BLaER1 (cell line): ENCODE data around the gene RUBCN.
"Not testable (repeated sequence)": the region's sequence is repeated elsewhere in the genome, so short reads cannot be mapped to it uniquely, and the experiment has no call there.

Experiments
- H3K27ac ChIP-seq: shearing (Covaris generic); formaldehyde crosslinking; 2 replicates; pipeline ENCODE4 v1.8.1; 2022
- H3K27me3 ChIP-seq: shearing (Covaris generic); formaldehyde crosslinking; 2 replicates; pipeline ENCODE4 v1.8.1; 2022
- H3K36me3 ChIP-seq: shearing (Covaris generic); formaldehyde crosslinking; 2 replicates; pipeline ENCODE4 v1.8.1; 2022
- H3K4me1 ChIP-seq: shearing (Covaris generic); formaldehyde crosslinking; 2 replicates; pipeline ENCODE4 v1.8.1; 2022
- H3K4me2 ChIP-seq: shearing (Covaris generic); formaldehyde crosslinking; 2 replicates; pipeline ENCODE4 v1.8.1; 2022
- H3K4me3 ChIP-seq: shearing (Covaris generic); formaldehyde crosslinking; 2 replicates; pipeline ENCODE4 v1.8.1; 2022
- H3K9ac ChIP-seq: shearing (Covaris generic); formaldehyde crosslinking; 2 replicates; pipeline ENCODE4 v1.8.1; 2022
- H3K9me3 ChIP-seq: shearing (Covaris generic); formaldehyde crosslinking; 2 replicates; pipeline ENCODE4 v1.8.1; 2022
- H4K20me1 ChIP-seq: shearing (Covaris generic); formaldehyde crosslinking; 2 replicates; pipeline ENCODE4 v1.8.1; 2022
- Cebpa-rat ChIP-seq: shearing (Covaris generic); IDR thresholded peaks from 2 replicates; pipeline ENCODE4 v1.8.1; 2022

Gene RUBCN

GRCh38 chr3:197675563-197675860 is 61.2 kb downstream of the RUBCN start:
- H3K36me3 ChIP-seq = peaks cover 86% of the 10 kb centered on the region
- H3K4me2 ChIP-seq = peak overlapping the region; percentile 73
- H3K4me1 ChIP-seq = peaks cover 58% of the 10 kb centered on the region
- peak overlapping the region; percentile 57 for H3K27ac ChIP-seq
- no peak overlapping the region for H3K4me3 ChIP-seq
- peaks cover 38% of the 10 kb centered on the region for H3K9me3 ChIP-seq
- no peaks in the 10 kb centered on the region for H4K20me1 ChIP-seq
- H3K27me3 ChIP-seq = no peaks in the 10 kb centered on the region
- TF ChIP-seq Cebpa-rat = no peak
- H3K9ac ChIP-seq = 0 out of 2 replicates have a peak overlapping the region, but pooled peaks have one; percentile 3

- Histone ChIP-seq H4K20me1 (no peaks in the 10 kb centered on the region), H3K4me3 (peak overlapping the region; percentile 56; the same call in 1 of the 2 replicates), H3K27me3 (no peaks in the 10 kb centered on the region), H3K27ac (peak overlapping the region; percentile 67), H3K9me3 (peaks cover 33% of the 10 kb centered on the region), H3K36me3 (peaks cover 80% of the 10 kb centered on the region), H3K4me2 (peak overlapping the region; percentile 73), H3K4me1 (peaks cover 58% of the 10 kb centered on the region), H3K9ac (peak overlapping the region; percentile 64; the same call in 1 of the 2 replicates)
- no peak for TF ChIP-seq Cebpa-rat
These were observed 61.8 kb downstream of the RUBCN start for GRCh38 chr3:197674741-197675562.

- Histone ChIP-seq H3K4me3 (peak overlapping the region; percentile 56; the same call in 1 of the 2 replicates), H3K9me3 (peaks cover 15% of the 10 kb centered on the region), H4K20me1 (no peaks in the 10 kb centered on the region), H3K36me3 (peaks cover 63% of the 10 kb centered on the region), H3K27me3 (no peaks in the 10 kb centered on the region), H3K4me1 (peaks cover 58% of the 10 kb centered on the region), H3K9ac (peak overlapping the region; percentile 64; the same call in 1 of the 2 replicates), H3K27ac (peak overlapping the region; percentile 67), H3K4me2 (peak overlapping the region; percentile 73)
- TF ChIP-seq Cebpa-rat = no peak
These were observed 63.5 kb downstream of the RUBCN start for GRCh38 chr3:197673170-197673569.

GRCh38 chr3:197670361-197670760 is 66.3 kb downstream of the RUBCN start:
- H3K9ac ChIP-seq = no peak overlapping the region
- H3K27me3 ChIP-seq = no peaks in the 10 kb centered on the region

GRCh38 chr3:197667968-197668367 is 68.7 kb downstream of the RUBCN start:
- H3K9ac ChIP-seq = no peak overlapping the region
- no peaks in the 10 kb centered on the region for H3K27me3 ChIP-seq
- H3K4me3 ChIP-seq = no peak overlapping the region
- no peak overlapping the region for H3K4me2 ChIP-seq
- peaks cover 17% of the 10 kb centered on the region; the same call in 1 of the 2 replicates for H3K36me3 ChIP-seq
- H4K20me1 ChIP-seq = no peaks in the 10 kb centered on the region
- no peak overlapping the region for H3K27ac ChIP-seq
- no peak for TF ChIP-seq Cebpa-rat
- no peaks in the 10 kb centered on the region for H3K9me3 ChIP-seq
- H3K4me1 ChIP-seq = peaks cover 33% of the 10 kb centered on the region

More at GRCh38 chr3:197670361-197670760, 66.3 kb downstream of the RUBCN start:
- Histone ChIP-seq H4K20me1 (no peaks in the 10 kb centered on the region), H3K36me3 (peaks cover 35% of the 10 kb centered on the region), H3K27ac (no peak overlapping the region), H3K4me2 (no peak overlapping the region), H3K4me3 (no peak overlapping the region), H3K4me1 (peaks cover 50% of the 10 kb centered on the region), H3K9me3 (no peaks in the 10 kb centered on the region)
- no peak for TF ChIP-seq Cebpa-rat

GRCh38 chr3:197667293-197667692 is 69.4 kb downstream of the RUBCN start:
- H3K27ac ChIP-seq = not testable (repeated sequence)
- peaks cover 13% of the 10 kb centered on the region; the same call in 1 of the 2 replicates for H3K36me3 ChIP-seq

GRCh38 chr3:197666221-197666842 is 70.4 kb downstream of the RUBCN start:
- H3K9me3 ChIP-seq, H3K36me3 ChIP-seq, H3K4me3 ChIP-seq, H4K20me1 ChIP-seq, H3K27ac ChIP-seq, H3K27me3 ChIP-seq, H3K9ac ChIP-seq: not testable (repeated sequence)
- Histone ChIP-seq H3K4me2 (peak overlapping the region; percentile 55), H3K4me1 (peaks cover 32% of the 10 kb centered on the region)

More at GRCh38 chr3:197667293-197667692, 69.4 kb downstream of the RUBCN start:
- H3K4me3 ChIP-seq, H3K9ac ChIP-seq, H4K20me1 ChIP-seq, H3K4me2 ChIP-seq, H3K9me3 ChIP-seq, H3K27me3 ChIP-seq: not testable (repeated sequence)
- peaks cover 32% of the 10 kb centered on the region for H3K4me1 ChIP-seq

GRCh38 chr3:197665549-197665948 is 71.2 kb downstream of the RUBCN start:
- not testable (repeated sequence) for H3K27me3 ChIP-seq, H3K4me3 ChIP-seq, H3K9me3 ChIP-seq, H3K27ac ChIP-seq, H3K36me3 ChIP-seq, H3K4me2 ChIP-seq, H4K20me1 ChIP-seq, H3K9ac ChIP-seq
- peaks cover 33% of the 10 kb centered on the region for H3K4me1 ChIP-seq

- Histone ChIP-seq H3K27ac (peak overlapping the region; percentile 75; the same call in 1 of the 2 replicates), H3K4me2 (peak overlapping the region; percentile 69), H3K4me3 (0 out of 2 replicates have a peak overlapping the region, but pooled peaks have one; percentile 47), H3K4me1 (peaks cover 34% of the 10 kb centered on the region)
- H3K27me3 ChIP-seq, H3K9me3 ChIP-seq, H3K9ac ChIP-seq, H4K20me1 ChIP-seq, H3K36me3 ChIP-seq: not testable (repeated sequence)
These were observed 71.6 kb downstream of the RUBCN start for GRCh38 chr3:197665142-197665491.

GRCh38 chr3:197664414-197665141 is 72.1 kb downstream of the RUBCN start:
- peak overlapping the region; percentile 69 for H3K4me2 ChIP-seq
- H3K4me3 ChIP-seq = peak overlapping the region; percentile 47; the same call in 1 of the 2 replicates
- peaks cover 39% of the 10 kb centered on the region for H3K4me1 ChIP-seq
- not testable (repeated sequence) for H4K20me1 ChIP-seq, H3K36me3 ChIP-seq, H3K27me3 ChIP-seq, H3K9me3 ChIP-seq
- peak overlapping the region; percentile 75 for H3K27ac ChIP-seq
- H3K9ac ChIP-seq = peak overlapping the region; percentile 38; the same call in 1 of the 2 replicates

GRCh38 chr3:197663367-197664140 is 73.2 kb downstream of the RUBCN start:
- H3K36me3 ChIP-seq, H4K20me1 ChIP-seq, H3K9me3 ChIP-seq, H3K27me3 ChIP-seq, H3K4me3 ChIP-seq, H3K9ac ChIP-seq: not testable (repeated sequence)
- peak overlapping the region; percentile 60 for H3K4me2 ChIP-seq
- peak overlapping the region; percentile 59 for H3K27ac ChIP-seq
- H3K4me1 ChIP-seq = peaks cover 46% of the 10 kb centered on the region

GRCh38 chr3:197662352-197662751 is 74.4 kb downstream of the RUBCN start:
- H3K9ac ChIP-seq = peak overlapping the region; percentile 62; the same call in 1 of the 2 replicates

GRCh38 chr3:197661874-197662273 is 74.8 kb downstream of the RUBCN start:
- H3K36me3 ChIP-seq = not testable (repeated sequence)
- peak overlapping the region; percentile 68 for H3K4me2 ChIP-seq

More at GRCh38 chr3:197662352-197662751, 74.4 kb downstream of the RUBCN start:
- H3K36me3 ChIP-seq, H3K4me3 ChIP-seq, H3K9me3 ChIP-seq, H3K27me3 ChIP-seq, H4K20me1 ChIP-seq: not testable (repeated sequence)
- Histone ChIP-seq H3K4me1 (peaks cover 50% of the 10 kb centered on the region), H3K4me2 (peak overlapping the region; percentile 68), H3K27ac (peak overlapping the region; percentile 84)

More at GRCh38 chr3:197661874-197662273, 74.8 kb downstream of the RUBCN start:
- H4K20me1 ChIP-seq, H3K9me3 ChIP-seq, H3K27me3 ChIP-seq, H3K4me3 ChIP-seq: not testable (repeated sequence)
- peak overlapping the region; percentile 84 for H3K27ac ChIP-seq
- peaks cover 55% of the 10 kb centered on the region for H3K4me1 ChIP-seq
- H3K9ac ChIP-seq = peak overlapping the region; percentile 62; the same call in 1 of the 2 replicates
